Neural cell (in vitro differentiated cells): Measurements from ENCODE around the gene TGFBR3. TPM values are rescaled to one million over a fixed set of nuclear protein-coding genes. Genes with fewer than 3 reads are reported as not detected.

Source experiments
- H2AFZ ChIP-seq: fragments of 200-600, 300-800 bp; sonication (generic), shearing (Covaris generic); 2 replicates; pipeline ENCODE4 v1.6.0; 2014; ENCODE audit warnings: low read depth, mild to moderate bottlenecking, antibody characterized with exemption, low read length, moderate library complexity
- H3F3A ChIP-seq: fragments of 200-600 bp; shearing (Covaris generic); 2 replicates; pipeline ENCODE4 v1.6.1; 2016; ENCODE audit warnings: mild to moderate bottlenecking, moderate library complexity, mixed read lengths, antibody characterized with exemption, low read length; ENCODE audit not compliant: insufficient read depth, poor library complexity, severe bottlenecking
- H3K27ac ChIP-seq: fragments of 200-600, 300-800 bp; sonication (generic), shearing (Covaris generic); 2 replicates; pipeline ENCODE4 v1.5.1; 2014; ENCODE audit warnings: mild to moderate bottlenecking, low read length, moderate library complexity
- H3K27me3 ChIP-seq: fragments of 300-800, 200-600 bp; sonication (generic), shearing (Covaris generic); 2 replicates; pipeline ENCODE4 v1.6.0; 2014; ENCODE audit warnings: mild to moderate bottlenecking, low read depth, low read length, moderate library complexity; ENCODE audit not compliant: insufficient read depth
- H3K36me3 ChIP-seq: fragments of 300-800, 200-600 bp; sonication (generic), shearing (Covaris generic); 2 replicates; pipeline ENCODE4 v1.5.1; 2014; ENCODE audit warnings: mild to moderate bottlenecking, antibody characterized with exemption, low read length, moderate library complexity; ENCODE audit not compliant: insufficient read depth
- H3K4me2 ChIP-seq: fragments of 300-800, 200-600 bp; sonication (generic), shearing (Covaris generic); 2 replicates; pipeline ENCODE4 v1.6.0; 2014; ENCODE audit warnings: mild to moderate bottlenecking, low read length
- H3K4me3 ChIP-seq: fragments of 300-800, 200-600 bp; sonication (generic), shearing (Covaris generic); 2 replicates; pipeline ENCODE4 v1.5.1; 2014; ENCODE audit warnings: mild to moderate bottlenecking, low read length, moderate library complexity
- H3K79me2 ChIP-seq: fragments of 200-600 bp; shearing (Covaris generic); replicated peaks from 2 replicates; pipeline ENCODE4 v1.6.0; 2014; ENCODE audit warnings: mild to moderate bottlenecking, low read length, moderate library complexity; ENCODE audit not compliant: insufficient read depth
- H3K9ac ChIP-seq: fragments of 300-800, 200-600 bp; sonication (generic), shearing (Covaris generic); 2 replicates; pipeline ENCODE4 v1.6.1; 2016; ENCODE audit warnings: mild to moderate bottlenecking, low read length, mixed read lengths
- H3K9me2 ChIP-seq: fragments of 200-600 bp; shearing (Covaris generic); 2 replicates; pipeline ENCODE4 v1.6.1; 2016; ENCODE audit warnings: mild to moderate bottlenecking, low read length, mixed read lengths; ENCODE audit not compliant: insufficient read depth
- H3K9me3 ChIP-seq: fragments of 200-600, 300-800 bp; sonication (generic), shearing (Covaris generic); 2 replicates; pipeline ENCODE4 v1.6.1; 2016; ENCODE audit warnings: mild to moderate bottlenecking, mixed run types, low read length, moderate library complexity, mixed read lengths
- H4K20me1 ChIP-seq: fragments of 200-600 bp; shearing (Covaris generic); 2 replicates; pipeline ENCODE4 v1.6.1; 2016; ENCODE audit warnings: mild to moderate bottlenecking, mixed run types; ENCODE audit not compliant: insufficient read depth
- EP300 ChIP-seq: fragments of 450-650 bp; conservative IDR thresholded peaks from 2 replicates; pipeline ENCODE4 v1.6.1; 2014; ENCODE audit warnings: antibody characterized with exemption, mild to moderate bottlenecking, moderate library complexity; ENCODE audit not compliant: poor library complexity, severe bottlenecking
- EZH2 ChIP-seq: fragments of 200-600, 300-800 bp; shearing (Covaris generic), sonication (generic); IDR thresholded peaks from 2 replicates; pipeline ENCODE4 v1.6.1; 2014; ENCODE audit warnings: antibody characterized with exemption, low read length, borderline replicate concordance, mild to moderate bottlenecking; ENCODE audit not compliant: insufficient read depth, poor library complexity, severe bottlenecking
- MXI1 ChIP-seq: fragments of 450-650 bp; conservative IDR thresholded peaks from 2 replicates; pipeline ENCODE4 v1.6.1; 2014; ENCODE audit warnings: antibody characterized with exemption, mild to moderate bottlenecking; ENCODE audit not compliant: poor library complexity, severe bottlenecking
- POLR2AphosphoS5 ChIP-seq: IDR thresholded peaks from 2 replicates; pipeline ENCODE4 v1.6.1; 2012
- RAD21 ChIP-seq: fragments of 450-650 bp; conservative IDR thresholded peaks from 2 replicates; pipeline ENCODE4 v1.6.1; 2014; ENCODE audit warnings: antibody characterized with exemption, mild to moderate bottlenecking, moderate library complexity
- SMC3 ChIP-seq: fragments of 450-650 bp; conservative IDR thresholded peaks from 2 replicates; pipeline ENCODE4 v1.6.1; 2014; ENCODE audit warnings: antibody characterized with exemption, mild to moderate bottlenecking, moderate library complexity; ENCODE audit not compliant: poor library complexity
- TAF1 ChIP-seq: IDR thresholded peaks from 2 replicates; pipeline ENCODE4 v1.6.1; 2012; ENCODE audit warnings: low read depth
- polyA plus RNA-seq: library from polyadenylated mRNA; depleted of rRNA; stranded (reverse); fragments of >200 nt; gene quantifications from 2 replicates; pipeline ENCODE4 v1.2.3, GENCODE V29; 2014
- TF ChIP-seq, protein P1 (sequence below): fragments of 450-650 bp; IDR thresholded peaks from 2 replicates; pipeline ENCODE4 v1.5.1; 2014; ENCODE audit warnings: antibody characterized with exemption, mild to moderate bottlenecking, moderate library complexity; ENCODE audit not compliant: poor library complexity, severe bottlenecking
- TF ChIP-seq, protein P2 (sequence below): IDR thresholded peaks from 2 replicates; pipeline ENCODE4 v1.6.1; 2012; ENCODE audit warnings: borderline replicate concordance

Gene TGFBR3
- polyA plus RNA-seq, 1 donor from 2014 or later, result 0.25 TPM

DNA sequence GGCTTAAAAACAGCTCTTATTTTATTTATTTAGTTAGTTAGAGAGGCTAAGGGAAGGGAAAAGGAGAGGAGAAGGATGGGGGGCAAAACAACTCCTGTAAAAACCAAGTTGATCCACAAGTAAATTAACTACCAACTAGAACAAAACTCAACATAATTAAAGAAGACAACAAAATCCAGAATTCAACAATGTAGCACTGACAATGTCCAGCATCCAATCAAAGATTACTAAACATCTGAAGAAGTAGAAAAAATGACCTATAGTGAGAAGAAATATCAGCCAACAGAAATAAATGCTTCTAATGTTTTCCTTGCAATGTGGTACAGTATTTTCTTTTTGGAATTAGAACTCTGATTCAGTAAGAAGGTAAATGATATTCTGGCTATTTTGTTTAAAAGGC is 225.2 kb downstream of the TGFBR3 start:
- TF ChIP-seq, protein P1, sequence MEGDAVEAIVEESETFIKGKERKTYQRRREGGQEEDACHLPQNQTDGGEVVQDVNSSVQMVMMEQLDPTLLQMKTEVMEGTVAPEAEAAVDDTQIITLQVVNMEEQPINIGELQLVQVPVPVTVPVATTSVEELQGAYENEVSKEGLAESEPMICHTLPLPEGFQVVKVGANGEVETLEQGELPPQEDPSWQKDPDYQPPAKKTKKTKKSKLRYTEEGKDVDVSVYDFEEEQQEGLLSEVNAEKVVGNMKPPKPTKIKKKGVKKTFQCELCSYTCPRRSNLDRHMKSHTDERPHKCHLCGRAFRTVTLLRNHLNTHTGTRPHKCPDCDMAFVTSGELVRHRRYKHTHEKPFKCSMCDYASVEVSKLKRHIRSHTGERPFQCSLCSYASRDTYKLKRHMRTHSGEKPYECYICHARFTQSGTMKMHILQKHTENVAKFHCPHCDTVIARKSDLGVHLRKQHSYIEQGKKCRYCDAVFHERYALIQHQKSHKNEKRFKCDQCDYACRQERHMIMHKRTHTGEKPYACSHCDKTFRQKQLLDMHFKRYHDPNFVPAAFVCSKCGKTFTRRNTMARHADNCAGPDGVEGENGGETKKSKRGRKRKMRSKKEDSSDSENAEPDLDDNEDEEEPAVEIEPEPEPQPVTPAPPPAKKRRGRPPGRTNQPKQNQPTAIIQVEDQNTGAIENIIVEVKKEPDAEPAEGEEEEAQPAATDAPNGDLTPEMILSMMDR, result no peak
- TF ChIP-seq RAD21, result no peak
- no peak for TF ChIP-seq MXI1
- TF ChIP-seq EP300, result no peak
- no peak for TF ChIP-seq SMC3
- no peak for TF ChIP-seq POLR2AphosphoS5
- Histone ChIP-seq H3K27me3 (no peaks in the 10 kb centered on the region), H3K27ac (no peak overlapping the region), H3K36me3 (no peaks in the 10 kb centered on the region), H3K9ac (no peak overlapping the region), H3K4me3 (no peak overlapping the region), H2AFZ (no peak overlapping the region), H3F3A (no peaks in the 10 kb centered on the region), H4K20me1 (no peaks in the 10 kb centered on the region), H3K9me2 (no peaks in the 10 kb centered on the region), H3K79me2 (no peaks in the 10 kb centered on the region), H3K4me2 (no peak overlapping the region), H3K9me3 (no peaks in the 10 kb centered on the region)

DNA sequence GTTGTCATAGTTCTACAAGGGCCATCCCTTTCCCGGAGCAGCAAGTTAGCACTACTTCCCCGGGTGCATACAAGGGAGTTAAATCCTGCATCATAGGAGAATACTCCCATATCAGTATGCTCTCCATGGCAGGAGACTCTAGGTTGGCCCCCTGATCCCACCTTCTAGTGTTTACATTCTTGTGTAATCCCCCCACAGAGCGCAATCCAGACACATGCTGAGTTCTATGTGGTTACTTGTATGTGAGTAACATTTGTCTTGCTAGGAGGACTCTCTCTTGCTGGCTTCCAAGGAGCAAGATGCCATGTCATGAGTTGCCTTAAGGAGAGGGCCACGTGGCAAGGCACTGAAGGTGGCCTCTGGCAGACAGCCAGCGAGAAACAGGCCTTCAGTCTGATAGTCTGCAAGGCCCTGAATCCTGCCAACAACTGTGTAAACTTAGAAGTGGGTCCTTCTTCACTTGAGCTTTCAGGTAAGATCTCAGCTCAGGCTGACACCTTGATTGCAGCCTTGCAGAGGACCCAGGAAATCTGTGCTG is 230.0 kb downstream of the TGFBR3 start:
- Histone ChIP-seq H4K20me1 (no peaks in the 10 kb centered on the region), H2AFZ (no peak overlapping the region), H3K79me2 (no peaks in the 10 kb centered on the region), H3K4me3 (no peak overlapping the region), H3K4me2 (no peak overlapping the region), H3K9ac (no peak overlapping the region), H3K27me3 (no peaks in the 10 kb centered on the region), H3F3A (no peaks in the 10 kb centered on the region), H3K9me2 (no peaks in the 10 kb centered on the region), H3K27ac (no peak overlapping the region), H3K9me3 (no peaks in the 10 kb centered on the region), H3K36me3 (no peaks in the 10 kb centered on the region)
- TF ChIP-seq POLR2AphosphoS5 (no peak), EZH2 (no peak), EP300 (no peak), MXI1 (no peak), RAD21 (no peak), TAF1 (no peak), SMC3 (no peak)
- TF ChIP-seq, protein P1, result no peak
- TF ChIP-seq, protein P2, sequence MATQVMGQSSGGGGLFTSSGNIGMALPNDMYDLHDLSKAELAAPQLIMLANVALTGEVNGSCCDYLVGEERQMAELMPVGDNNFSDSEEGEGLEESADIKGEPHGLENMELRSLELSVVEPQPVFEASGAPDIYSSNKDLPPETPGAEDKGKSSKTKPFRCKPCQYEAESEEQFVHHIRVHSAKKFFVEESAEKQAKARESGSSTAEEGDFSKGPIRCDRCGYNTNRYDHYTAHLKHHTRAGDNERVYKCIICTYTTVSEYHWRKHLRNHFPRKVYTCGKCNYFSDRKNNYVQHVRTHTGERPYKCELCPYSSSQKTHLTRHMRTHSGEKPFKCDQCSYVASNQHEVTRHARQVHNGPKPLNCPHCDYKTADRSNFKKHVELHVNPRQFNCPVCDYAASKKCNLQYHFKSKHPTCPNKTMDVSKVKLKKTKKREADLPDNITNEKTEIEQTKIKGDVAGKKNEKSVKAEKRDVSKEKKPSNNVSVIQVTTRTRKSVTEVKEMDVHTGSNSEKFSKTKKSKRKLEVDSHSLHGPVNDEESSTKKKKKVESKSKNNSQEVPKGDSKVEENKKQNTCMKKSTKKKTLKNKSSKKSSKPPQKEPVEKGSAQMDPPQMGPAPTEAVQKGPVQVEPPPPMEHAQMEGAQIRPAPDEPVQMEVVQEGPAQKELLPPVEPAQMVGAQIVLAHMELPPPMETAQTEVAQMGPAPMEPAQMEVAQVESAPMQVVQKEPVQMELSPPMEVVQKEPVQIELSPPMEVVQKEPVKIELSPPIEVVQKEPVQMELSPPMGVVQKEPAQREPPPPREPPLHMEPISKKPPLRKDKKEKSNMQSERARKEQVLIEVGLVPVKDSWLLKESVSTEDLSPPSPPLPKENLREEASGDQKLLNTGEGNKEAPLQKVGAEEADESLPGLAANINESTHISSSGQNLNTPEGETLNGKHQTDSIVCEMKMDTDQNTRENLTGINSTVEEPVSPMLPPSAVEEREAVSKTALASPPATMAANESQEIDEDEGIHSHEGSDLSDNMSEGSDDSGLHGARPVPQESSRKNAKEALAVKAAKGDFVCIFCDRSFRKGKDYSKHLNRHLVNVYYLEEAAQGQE, result no peak
